Uterus (tissue), 4 donors: ENCODE data around the gene KLF3. TPM values are rescaled to one million over a fixed set of nuclear protein-coding genes. Genes with fewer than 3 reads are reported as not detected.

Source experiments
- DNase-seq, 2 donors: peaks; one replicate each; pipeline ENCODE4 v3.0.0-alpha.2; 2019 to 2020
- H3K27ac ChIP-seq, 2 donors: fragments of 200-600 bp; sonication (generic); 1 replicate in 1 of 2; 2 replicates in 1 of 2; pipeline ENCODE4 v1.5.1; 2016 to 2018
- H3K27me3 ChIP-seq, 2 donors: fragments of 200-600 bp; sonication (generic); one replicate each; pipeline ENCODE4 v1.5.1; 2018 to 2019; ENCODE audit warnings: control low read depth in 1 of 2
- H3K36me3 ChIP-seq, 2 donors: fragments of 200-600 bp; sonication (generic); one replicate each; pipeline ENCODE4 v1.5.1; 2019; ENCODE audit warnings: control low read depth in 1 of 2
- H3K4me1 ChIP-seq, 2 donors: fragments of 200-600 bp; sonication (generic); one replicate each; pipeline ENCODE4 v1.5.1; 2018 to 2019; ENCODE audit warnings: control low read depth in 1 of 2
- H3K4me3 ChIP-seq, 2 donors: fragments of 200-600 bp; sonication (generic); 1 replicate in 1 of 2; 2 replicates in 1 of 2; pipeline ENCODE4 v1.5.1; 2018 to 2019; ENCODE audit warnings: mild to moderate bottlenecking in 1 of 2
- H3K9me3 ChIP-seq, 2 donors: fragments of 200-600 bp; sonication (generic); one replicate each; pipeline ENCODE4 v1.5.1; 2019; ENCODE audit warnings: control low read depth in 1 of 2
- CTCF ChIP-seq, 4 experiments: fragments of 200-600 bp in 2 of 4; fragments of 450-650 bp in 2 of 4; sonication (generic) in 2 of 4; IDR thresholded peaks; one replicate each; pipeline ENCODE4 v1.5.1; 2016 to 2019; ENCODE audit warnings: antibody characterized with exemption in 4 of 4, mild to moderate bottlenecking in 2 of 4, moderate library complexity in 1 of 4
- POLR2A ChIP-seq, 2 donors: fragments of 450-650 bp; IDR thresholded peaks; one replicate each; pipeline ENCODE4 v1.6.1; 2016; ENCODE audit warnings: antibody characterized with exemption in 2 of 2, mild to moderate bottlenecking in 1 of 2, moderate library complexity in 1 of 2
- intact Hi-C: fragments of 100-400 bp; cut with DNase I; formaldehyde crosslinking; loops from one replicate; pipeline ENCODE4 v1.15.1; 2023; ENCODE audit warnings: low total_unique reads
- total RNA-seq, 4 donors: library from RNA; depleted of rRNA in 3 of 4; stranded (reverse); fragments of >200 nt in 3 of 4; gene quantifications; one replicate each; pipeline versions ENCODE4 v1.1.0 to v1.2.4, GENCODE V29; 2014 to 2023
- donor health status: DM: yes; HTN: yes; CAD: no.

The KLF3 gene
- total RNA-seq, 4 donors from 2014 or later, result 13.8 to 69.0 (median 41.2) TPM

GRCh38 chr4:38676986-38677385 lies 13.0 kb downstream of the KLF3 start:
- Histone ChIP-seq H3K27me3 (no peaks in the 10 kb centered on the region), H3K9me3 (no peaks in the 10 kb centered on the region), H3K4me1 (peaks cover 31 to 38% of the 10 kb centered on the region in 2 donors), H3K4me3 (no peak overlapping the region), H3K27ac (peak overlapping the region in 1 of 2 donors; percentile 93), H3K36me3 (no peaks in the 10 kb centered on the region)
- TF ChIP-seq CTCF (IDR thresholded peaks at IDR 0.05), result no peak
- TF ChIP-seq POLR2A (IDR thresholded peaks at IDR 0.05), result no peak
- intact Hi-C loops, result loop anchor here (10.0 kb wide), 3 partner anchors 352 to 612 kb away; no protein-coding TSS in a partner anchor
- DNase-seq, result no peak

DNA sequence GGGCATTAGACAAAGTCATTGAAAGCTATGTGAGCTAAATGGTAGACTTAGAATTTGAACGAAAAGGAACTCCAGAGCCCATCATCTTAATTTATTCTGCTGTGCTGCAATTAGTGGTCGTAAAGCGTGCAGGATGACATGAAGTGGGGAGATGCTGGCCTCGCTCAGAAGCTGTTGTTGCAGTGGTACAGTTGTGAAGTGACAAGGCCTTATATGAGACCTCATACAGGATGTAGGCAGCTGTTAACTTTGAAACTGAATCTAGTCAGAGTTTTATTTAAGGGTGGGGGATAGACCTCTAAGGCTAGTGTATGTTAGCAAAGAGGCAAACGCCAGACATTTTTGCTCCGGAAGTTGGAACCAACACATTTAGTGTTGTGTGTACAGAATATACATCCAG lies 13.4 kb downstream of the KLF3 start:
- no peak for DNase-seq
- no peaks in the 10 kb centered on the region for H3K36me3 ChIP-seq
- peaks cover 28 to 33% of the 10 kb centered on the region in 2 donors for H3K4me1 ChIP-seq
- no peak overlapping the region for H3K4me3 ChIP-seq
- no peaks in the 10 kb centered on the region for H3K9me3 ChIP-seq
- peak overlapping the region in 1 of 2 donors; percentile 93 for H3K27ac ChIP-seq
- TF ChIP-seq POLR2A (IDR thresholded peaks at IDR 0.05) (no peak), CTCF (IDR thresholded peaks at IDR 0.05) (no peak)
- intact Hi-C loops, result loop anchor here (10.0 kb wide), 3 partner anchors 353 to 613 kb away; no protein-coding TSS in a partner anchor
- H3K27me3 ChIP-seq, result no peaks in the 10 kb centered on the region

DNA sequence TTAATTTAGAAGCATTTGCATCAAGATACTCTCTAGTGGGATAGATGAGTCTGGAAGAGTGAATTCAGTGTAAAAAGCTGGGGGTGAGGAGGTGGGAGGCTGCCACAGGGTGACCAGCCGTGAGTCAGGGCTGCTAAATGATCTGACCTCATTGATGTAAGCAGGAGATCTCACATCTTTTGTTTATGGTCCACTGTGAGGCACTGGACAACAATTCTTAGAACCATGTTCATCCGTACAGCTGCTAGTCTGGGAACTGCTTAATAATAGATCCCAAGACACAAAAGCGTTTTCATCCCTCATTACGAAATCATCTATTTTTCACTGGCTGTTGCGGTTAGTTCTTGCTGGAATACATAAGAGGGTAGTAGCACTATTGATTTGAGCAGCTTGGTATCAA lies 14.1 kb downstream of the KLF3 start:
- Histone ChIP-seq H3K9me3 (no peaks in the 10 kb centered on the region), H3K27ac (peak overlapping the region in 1 of 2 donors; percentile 93), H3K4me3 (no peak overlapping the region), H3K36me3 (no peaks in the 10 kb centered on the region), H3K27me3 (no peaks in the 10 kb centered on the region), H3K4me1 (peaks cover 27 to 30% of the 10 kb centered on the region in 2 donors)
- TF ChIP-seq POLR2A (IDR thresholded peaks at IDR 0.05) (no peak), CTCF (IDR thresholded peaks at IDR 0.05) (no peak)
- intact Hi-C loops, result loop anchor here (10.0 kb wide), 3 partner anchors 353 to 613 kb away; no protein-coding TSS in a partner anchor
- DNase-seq, result no peak

- H3K27ac ChIP-seq, result no peak overlapping the region
Measured at GRCh38 chr4:38679921-38680320, 15.9 kb downstream of the KLF3 start.

More at GRCh38 chr4:38679921-38680320, 15.9 kb downstream of the KLF3 start:
- intact Hi-C loops, result loop anchor here (10.0 kb wide), 3 partner anchors 355 to 615 kb away; no protein-coding TSS in a partner anchor
- H3K9me3 ChIP-seq, result no peaks in the 10 kb centered on the region
- TF ChIP-seq POLR2A (IDR thresholded peaks at IDR 0.05) (no peak), CTCF (IDR thresholded peaks at IDR 0.05) (no peak)
- H3K36me3 ChIP-seq, result no peaks in the 10 kb centered on the region
- peaks cover 8 to 20% of the 10 kb centered on the region in 2 donors for H3K4me1 ChIP-seq
- H3K27me3 ChIP-seq, result no peaks in the 10 kb centered on the region
- DNase-seq, result no peak
- no peak overlapping the region for H3K4me3 ChIP-seq
